ENCODE data around the gene RAB11FIP3.

The RAB11FIP3 gene

DNA sequence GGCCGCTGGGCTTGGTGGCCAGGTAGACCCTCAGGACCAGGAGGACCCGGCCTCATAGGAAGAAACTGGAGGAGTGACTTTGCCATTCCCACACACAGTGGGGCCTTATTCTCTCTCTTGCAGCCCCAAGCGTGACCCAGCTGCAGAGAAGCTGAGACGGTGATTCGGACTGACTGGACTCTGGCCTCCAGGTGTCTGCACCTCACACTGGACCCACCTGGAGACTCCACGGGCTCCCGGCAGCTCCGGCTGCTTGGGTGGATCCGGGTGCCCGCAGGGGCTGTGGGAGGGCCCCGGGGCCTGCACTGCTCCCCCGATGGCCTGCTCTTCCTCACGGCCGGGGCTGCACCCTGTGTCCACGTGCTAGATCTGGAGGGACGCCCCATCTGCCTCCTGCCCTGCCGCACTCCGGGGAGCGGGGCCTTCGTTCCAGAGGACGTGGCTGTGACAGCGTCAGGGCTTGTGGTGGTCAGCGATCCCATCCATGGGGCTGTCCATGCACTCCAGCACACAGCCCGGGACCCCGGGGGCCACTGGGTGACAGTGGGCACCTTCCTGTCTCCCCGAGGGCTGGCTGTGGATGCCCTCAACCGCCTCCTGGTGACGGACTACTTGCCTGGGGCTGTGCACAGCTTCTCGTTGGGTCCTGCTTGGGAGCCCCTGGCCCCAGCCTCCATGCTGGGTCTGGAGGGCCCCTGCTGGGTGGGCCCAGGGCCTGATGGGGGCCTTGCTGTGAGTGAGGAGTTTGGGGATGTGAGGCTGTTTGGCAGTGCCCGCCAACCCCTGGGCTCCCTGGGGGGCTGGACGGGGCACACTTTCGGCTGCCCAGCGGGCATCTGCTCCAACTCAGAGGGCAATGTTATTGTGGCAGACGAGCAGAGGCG, 142.2 kb downstream of the RAB11FIP3 start:
- 95% methylated on average over 31 to 35 of the region's 35 CpGs for WGBS, 2 experiments (ENCODE audit: insufficient coverage in 2 of 2)
- Histone ChIP-seq H3K9me3 (ENCODE audit: control insufficient read depth, low read length) (no peaks in the 10 kb centered on the region), H3K4me3 (ENCODE audit: extremely low read depth, insufficient read depth, low read length, poor library complexity, severe bottlenecking) (no peak overlapping the region), H3K36me3 (ENCODE audit: control insufficient read depth, insufficient read depth, low read length) (no peaks in the 10 kb centered on the region), H3K4me1 (ENCODE audit: control insufficient read depth, insufficient read depth, low read length, poor library complexity, severe bottlenecking) (peaks cover 23% of the 10 kb centered on the region), H3K27ac (ENCODE audit: low read depth, low read length, severe bottlenecking) (no peak overlapping the region)

DNA sequence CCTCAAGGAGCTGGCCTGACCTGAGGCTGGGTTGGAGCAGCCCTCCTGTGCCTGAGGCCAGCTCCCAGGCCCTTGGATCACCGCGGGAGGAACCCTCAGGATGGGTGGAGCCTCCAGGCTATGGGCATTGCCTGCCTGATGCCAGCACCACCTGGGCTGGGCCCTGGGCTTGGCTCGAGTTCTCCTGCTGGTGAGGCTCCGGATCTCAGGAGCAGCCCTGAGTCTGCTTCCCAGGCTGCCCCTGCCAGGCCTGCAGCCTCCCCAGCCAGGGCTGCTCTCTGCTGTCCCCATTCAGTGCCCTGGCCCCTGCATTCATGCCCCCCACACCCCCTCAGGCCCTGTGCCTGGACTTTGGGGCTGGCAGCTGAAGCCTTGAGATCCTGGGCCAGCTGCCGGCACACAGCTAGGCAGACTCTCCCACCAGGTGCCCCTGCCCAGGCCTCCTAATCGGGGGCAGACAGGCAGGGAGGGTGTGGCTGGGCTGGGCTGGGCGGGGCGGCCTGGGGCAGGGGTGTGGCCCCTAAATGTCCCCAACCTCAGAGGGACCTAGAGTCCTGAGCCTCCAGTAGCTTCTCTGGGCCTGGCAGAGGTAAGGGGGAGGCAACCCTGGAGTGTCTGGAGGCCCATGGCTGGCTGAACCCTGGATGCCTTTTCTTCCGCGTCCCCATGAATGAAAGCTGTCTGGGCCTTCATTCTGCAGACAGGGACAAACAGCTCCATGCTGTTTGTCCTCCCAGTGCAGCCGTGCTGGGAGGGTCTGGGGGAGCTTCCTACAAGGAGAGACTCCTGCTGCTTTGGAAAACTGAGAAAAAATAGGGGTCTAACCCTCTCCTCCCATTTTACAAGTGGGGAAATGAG, 143.2 kb downstream of the RAB11FIP3 start:
- peak overlapping the region; percentile 70 for H3K4me3 ChIP-seq (ENCODE audit: extremely low read depth, insufficient read depth, low read length, poor library complexity, severe bottlenecking)
- peaks cover 6% of the 10 kb centered on the region for H3K36me3 ChIP-seq (ENCODE audit: control insufficient read depth, insufficient read depth, low read length)
- WGBS, 2 experiments (ENCODE audit: insufficient coverage in 2 of 2), result 81% methylated on average over 8 to 9 of the region's 11 CpGs
- H3K4me1 ChIP-seq (ENCODE audit: control insufficient read depth, insufficient read depth, low read length, poor library complexity, severe bottlenecking), result peaks cover 23% of the 10 kb centered on the region
- H3K27ac ChIP-seq (ENCODE audit: low read depth, low read length, severe bottlenecking), result no peak overlapping the region
- no peaks in the 10 kb centered on the region for H3K9me3 ChIP-seq (ENCODE audit: control insufficient read depth, low read length)

DNA sequence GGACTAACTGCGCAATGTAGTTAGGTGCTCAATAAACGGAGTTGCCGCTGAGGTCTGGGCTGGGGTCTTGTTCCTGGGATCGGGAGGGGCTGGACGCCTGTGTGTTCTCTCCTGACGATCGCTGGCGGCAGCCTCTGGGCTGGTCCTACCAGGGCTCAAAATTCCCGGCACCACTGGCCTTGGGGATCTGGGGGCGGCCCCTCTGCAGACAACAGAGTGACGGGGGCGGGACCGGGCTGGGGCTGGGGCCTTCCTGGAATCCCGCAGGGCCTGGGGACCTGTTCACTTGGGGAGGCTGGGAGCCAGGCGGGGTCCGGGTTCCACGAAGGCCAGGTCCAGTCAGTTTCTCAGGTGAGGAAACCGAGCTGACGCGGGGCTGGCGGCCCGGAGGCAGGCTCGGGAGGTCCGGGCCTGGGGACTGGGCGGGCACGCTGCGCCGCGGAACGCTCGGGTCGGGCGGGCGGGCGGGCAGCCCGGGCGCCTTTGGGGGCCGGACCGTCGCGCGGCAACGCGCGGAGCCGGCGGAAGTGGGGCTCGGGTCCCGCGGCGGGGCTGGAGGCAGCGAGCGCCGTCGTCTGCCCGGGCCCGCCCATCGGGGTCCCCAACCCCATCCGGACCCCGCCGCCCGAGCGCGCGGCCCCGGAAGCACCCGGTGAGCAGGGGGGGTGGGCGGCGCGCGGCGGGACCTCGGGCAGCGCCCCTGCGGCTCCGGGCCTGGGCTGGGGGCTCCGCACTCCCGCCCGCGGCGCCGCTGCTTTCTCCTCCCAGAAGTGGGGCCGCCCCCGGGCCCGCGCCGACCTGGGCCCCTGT, 144.2 kb downstream of the RAB11FIP3 start, which contains the start of gene PIGQ:
TSS of gene PIGQ (plus strand) at position 524 of the 810 bp plus-strand sequence. CDS start 4,107 bp downstream, outside the sequence.
- Histone ChIP-seq H3K36me3 (ENCODE audit: control insufficient read depth, insufficient read depth, low read length) (peaks cover 16% of the 10 kb centered on the region), H3K4me3 (ENCODE audit: extremely low read depth, insufficient read depth, low read length, poor library complexity, severe bottlenecking) (peak within 1 kb of the TSS; percentile 70), H3K4me1 (ENCODE audit: control insufficient read depth, insufficient read depth, low read length, poor library complexity, severe bottlenecking) (peaks cover 23% of the 10 kb centered on the region), H3K27ac (ENCODE audit: low read depth, low read length, severe bottlenecking) (peak within 1 kb of the TSS; percentile 72), H3K9me3 (ENCODE audit: control insufficient read depth, low read length) (no peaks in the 10 kb centered on the region)
- 1 to 2% methylated on average over 59 to 66 of the region's 87 CpGs for WGBS, 2 experiments (ENCODE audit: insufficient coverage in 2 of 2)
